H1 (cell line): ENCODE measurements around the gene SLC1A4.
A peak's percentile ranks its signal among the peaks of the same experiment; 100 is the strongest.

Source experiments
- CBX5 ChIP-seq: fragments of 300-800, 300-1000 bp; sonication (generic); IDR thresholded peaks from 2 replicates; pipeline ENCODE4 v1.7.1; 2016; ENCODE audit warnings: antibody characterized with exemption, low read length, low read depth
- CEBPB ChIP-seq: IDR thresholded peaks from 2 replicates; pipeline ENCODE4 v1.6.1; 2012; ENCODE audit warnings: low read depth, low read length
- CTCF ChIP-seq, 3 experiments: IDR thresholded peaks; 1 replicate in 2 of 3; 2 replicates in 1 of 3; pipeline versions ENCODE4 v1.5.1 to v1.6.1; 2011; ENCODE audit warnings: low read length in 3 of 3, mild to moderate bottlenecking in 3 of 3, inconsistent platforms in 2 of 3, low read depth in 1 of 3, moderate library complexity in 1 of 3; ENCODE audit not compliant: insufficient read depth in 1 of 3; ENCODE audit errors: control extremely low read depth in 1 of 3
- E2F6 ChIP-seq: IDR thresholded peaks from 2 replicates; pipeline ENCODE4 v1.6.1; 2012; ENCODE audit warnings: inconsistent platforms
- HDAC2 ChIP-seq, 2 experiments: fragments of 300-600 bp in 1 of 2; sonication (generic) in 1 of 2; IDR thresholded peaks; 2 replicates each; pipeline ENCODE4 v1.6.1; 2011 to 2012; ENCODE audit warnings: low read depth in 2 of 2, low read length in 2 of 2, mild to moderate bottlenecking in 2 of 2, moderate library complexity in 2 of 2, borderline replicate concordance in 1 of 2, inconsistent platforms in 1 of 2
- POLR2A ChIP-seq, 2 experiments: IDR thresholded peaks; 1 replicate in 1 of 2; 2 replicates in 1 of 2; pipeline ENCODE4 v1.6.1; 2011; ENCODE audit warnings: low read depth in 2 of 2, low read length in 2 of 2, mild to moderate bottlenecking in 2 of 2; ENCODE audit errors: control extremely low read depth in 1 of 2
- POLR2AphosphoS5 ChIP-seq: IDR thresholded peaks from 2 replicates; pipeline ENCODE4 v1.6.1; 2011; ENCODE audit warnings: low read depth, low read length
- RAD21 ChIP-seq, 2 experiments: IDR thresholded peaks in 1 of 2; conservative IDR thresholded peaks in 1 of 2; 2 replicates each; pipeline ENCODE4 v1.6.1; 2011; ENCODE audit warnings: low read depth in 2 of 2, low read length in 2 of 2, improper control_type of control experiment in 1 of 2, inconsistent platforms in 1 of 2, mild to moderate bottlenecking in 1 of 2, moderate library complexity in 1 of 2
- SAP30 ChIP-seq: fragments of 300-600 bp; sonication (generic); IDR thresholded peaks from 2 replicates; pipeline ENCODE4 v1.7.1; 2012; ENCODE audit warnings: low read length, moderate library complexity, mild to moderate bottlenecking, inconsistent platforms; ENCODE audit not compliant: insufficient read depth, insufficient replicate concordance
- SIX5 ChIP-seq: IDR thresholded peaks from 2 replicates; pipeline ENCODE4 v1.6.1; 2011; ENCODE audit warnings: mild to moderate bottlenecking, low read depth, low read length
- TAF1 ChIP-seq: IDR thresholded peaks from 2 replicates; pipeline ENCODE4 v1.6.1; 2011; ENCODE audit warnings: mild to moderate bottlenecking, low read depth, low read length

DNA sequence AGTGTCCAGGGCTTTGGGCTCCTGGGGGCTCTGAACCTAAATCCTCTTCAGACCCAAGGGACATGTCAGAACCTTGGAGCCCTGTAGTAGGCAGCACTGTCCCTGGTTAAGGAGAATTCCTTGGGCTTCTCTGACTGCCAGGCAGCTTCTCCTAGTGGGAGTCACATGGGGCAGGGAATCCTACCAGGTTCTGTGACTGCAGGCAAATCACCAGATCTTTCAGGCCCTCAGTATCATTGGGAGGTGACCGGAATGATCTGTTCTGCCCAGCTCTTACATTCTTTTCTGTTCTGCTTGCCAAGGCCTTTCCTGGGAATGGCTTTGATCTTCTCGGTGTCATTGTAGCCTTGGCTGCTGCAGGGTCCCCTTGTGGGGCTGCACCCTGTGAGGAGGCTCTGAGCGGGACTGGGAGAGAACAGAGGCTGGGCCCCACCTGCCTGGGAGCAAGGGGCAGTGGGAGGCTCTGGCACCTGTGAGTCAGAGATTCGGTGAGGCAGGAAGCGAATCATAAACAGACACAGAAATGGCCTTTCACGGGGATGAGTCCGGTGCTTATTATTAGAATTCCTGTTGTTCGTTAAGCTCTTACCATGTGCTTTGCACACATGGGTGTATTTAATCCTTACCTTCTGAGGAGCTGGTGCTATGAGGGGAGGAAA, 81.1 kb downstream of the SLC1A4 start:
- TF ChIP-seq SAP30 (no peak), TAF1 (no peak), CTCF (IDR thresholded peaks at IDR 0.05; ENCODE audit: control extremely low read depth in 1 of 3, insufficient read depth in 1 of 3, low read depth in 1 of 3, low read length in 3 of 3) (peak; percentile 3 to 37 (median 28); a peak in 3 of 4 replicates), CBX5 (no peak), E2F6 (no peak), POLR2A (IDR thresholded peaks at IDR 0.05; ENCODE audit: control extremely low read depth in 1 of 2, low read depth in 2 of 2, low read length in 2 of 2) (no peak), POLR2AphosphoS5 (no peak), RAD21 (IDR thresholded peaks at IDR 0.05 in 1 of 2, conservative IDR thresholded peaks at IDR 0.05 in 1 of 2; ENCODE audit: low read depth in 2 of 2, low read length in 2 of 2) (peak in 1 of 2 experiments; percentile 41; a peak in 2 of 4 replicates), SIX5 (no peak), HDAC2 (IDR thresholded peaks at IDR 0.05; ENCODE audit: borderline replicate concordance in 1 of 2, low read depth in 2 of 2, low read length in 2 of 2) (no peak), CEBPB (no peak)
